GM21423 (cell line): Measurements from ENCODE around the gene TLL2.

Experiments
- ATAC-seq: cut with Tn5 transposase; IDR thresholded peaks from one replicate; pipeline ENCODE4 v1.9.1; 2021; ENCODE audit warnings: mild to moderate bottlenecking, moderate library complexity; ENCODE audit not compliant: unreplicated experiment

The TLL2 gene

DNA sequence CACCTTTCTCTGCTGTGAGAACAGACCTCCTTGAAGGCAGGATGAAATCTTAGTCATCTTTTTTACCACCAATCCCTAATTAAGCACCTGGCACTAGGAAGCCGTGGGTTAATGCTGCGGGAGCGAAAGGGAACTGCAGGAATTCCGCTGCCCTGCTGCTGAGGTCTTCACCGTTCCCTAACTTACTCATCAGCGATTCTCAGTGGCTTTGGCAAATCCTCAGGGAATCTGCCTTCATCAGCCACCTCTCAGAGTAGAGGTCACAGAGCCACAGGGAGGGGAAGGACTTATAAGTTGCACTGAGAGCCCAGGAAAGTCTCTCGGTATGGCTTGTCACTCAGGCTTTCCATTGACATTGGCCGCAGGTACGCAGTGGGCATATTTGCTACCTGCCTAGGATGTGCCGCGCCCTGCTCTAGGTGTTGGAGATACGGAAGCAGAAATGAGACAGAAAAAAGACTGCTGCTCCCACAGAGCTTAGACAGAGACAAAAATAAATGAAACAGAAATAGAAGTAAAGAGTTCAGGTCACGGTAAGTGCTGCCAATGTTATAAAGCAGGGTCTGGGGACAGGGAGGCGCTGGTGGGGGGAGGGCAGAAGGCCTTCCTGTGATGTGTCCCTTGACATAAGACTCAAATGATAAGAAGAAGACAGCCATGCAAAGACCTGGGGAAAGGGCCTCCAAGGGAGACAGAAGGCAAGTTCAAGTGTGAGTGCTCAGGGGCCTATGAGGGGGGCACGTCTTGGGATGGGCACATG lies 82.3 kb downstream of the TLL2 start:
- ATAC-seq, result no peak

DNA sequence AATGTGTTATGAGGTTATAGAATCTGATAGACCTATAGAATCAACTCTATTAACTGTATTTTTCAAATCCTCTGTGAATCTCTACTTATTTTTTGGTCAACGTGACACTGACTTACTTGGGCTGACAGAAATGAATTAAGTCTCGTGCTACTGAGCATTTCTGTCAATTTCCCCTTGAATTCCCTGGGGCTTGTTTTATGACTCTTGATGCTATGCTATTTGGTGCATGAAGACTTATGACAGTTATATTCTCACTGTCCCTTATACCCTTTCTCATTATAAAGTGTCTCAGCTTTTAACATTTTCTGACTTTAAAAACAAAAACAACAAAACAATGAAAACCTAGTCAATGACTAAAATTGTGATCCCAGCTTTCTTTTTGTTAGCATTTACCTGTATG lies 86.4 kb downstream of the TLL2 start:
- no peak for ATAC-seq

DNA sequence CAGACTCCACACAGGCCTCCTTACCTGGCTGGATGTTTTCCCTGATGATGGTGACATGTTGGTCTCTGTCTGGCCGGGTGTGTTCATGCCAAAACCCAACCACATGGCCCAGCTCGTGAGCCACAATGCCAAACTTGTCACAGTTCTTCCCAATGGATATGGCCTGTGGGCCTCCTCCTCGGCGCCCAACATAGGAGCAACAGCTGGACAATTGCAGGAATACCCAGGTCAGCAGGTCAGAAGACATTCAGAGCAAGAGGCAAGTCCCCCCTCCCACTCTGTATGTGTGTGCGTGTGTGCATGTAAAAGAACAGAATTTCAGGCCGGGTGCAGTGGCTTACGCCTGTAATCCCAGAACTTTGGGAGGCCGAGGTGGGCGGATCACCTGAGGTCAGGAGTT lies 91.2 kb downstream of the TLL2 start:
- no peak for ATAC-seq

DNA sequence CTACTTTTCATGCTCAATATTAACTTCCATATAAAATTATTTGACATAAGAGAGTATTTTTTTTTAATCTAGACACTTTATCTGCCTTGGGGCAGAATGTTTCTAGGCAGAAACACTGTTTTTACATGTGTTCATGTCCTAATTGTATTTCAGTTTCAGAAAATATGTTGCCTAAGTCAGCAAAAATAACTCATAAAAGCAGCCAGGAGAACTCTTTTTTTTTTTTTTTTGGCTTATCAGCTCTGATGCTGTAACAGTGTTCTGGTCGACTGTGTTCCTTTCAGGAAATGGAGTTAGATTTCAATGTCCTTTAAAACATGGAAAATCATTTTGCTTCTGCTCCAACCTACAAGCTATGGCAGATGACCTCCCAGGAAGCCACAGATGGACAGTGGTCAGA lies 91.7 kb downstream of the TLL2 start:
- no peak for ATAC-seq

DNA sequence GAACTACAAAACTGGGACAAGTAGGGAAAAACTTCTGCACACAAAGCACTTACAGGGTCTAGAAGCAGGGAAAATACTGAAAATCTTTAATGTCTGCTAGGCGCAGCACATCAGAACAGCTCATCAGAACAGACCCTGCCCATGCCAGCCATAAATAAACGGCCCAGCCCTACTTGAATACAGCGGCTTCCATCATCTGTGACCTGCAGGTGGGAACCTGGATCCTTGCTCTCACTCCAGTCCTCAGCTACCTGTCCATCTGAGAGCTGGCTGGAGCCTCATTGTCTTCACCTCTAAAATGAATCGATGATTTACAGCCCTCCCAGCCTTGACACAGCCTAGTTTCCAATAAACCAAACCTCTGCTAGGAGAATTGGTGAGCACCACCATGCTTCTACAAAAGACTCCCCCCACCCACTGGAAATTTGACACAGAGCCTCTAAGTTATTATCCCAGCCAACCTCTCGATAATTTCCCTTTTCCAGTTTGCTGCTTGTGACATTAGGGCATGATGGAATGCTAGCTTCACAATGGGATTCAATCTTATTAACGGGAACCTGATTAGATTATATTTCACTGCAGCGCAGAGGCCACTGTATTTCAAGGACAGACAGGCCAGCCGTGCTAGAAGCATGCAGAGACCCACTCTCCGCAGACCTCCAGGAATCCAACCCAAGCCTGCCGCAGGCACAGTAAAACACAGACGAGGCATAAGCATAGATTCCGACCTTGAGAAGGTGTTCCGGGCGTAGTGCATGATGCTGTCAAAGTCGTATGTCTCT lies 93.3 kb downstream of the TLL2 start:
- no peak for ATAC-seq

DNA sequence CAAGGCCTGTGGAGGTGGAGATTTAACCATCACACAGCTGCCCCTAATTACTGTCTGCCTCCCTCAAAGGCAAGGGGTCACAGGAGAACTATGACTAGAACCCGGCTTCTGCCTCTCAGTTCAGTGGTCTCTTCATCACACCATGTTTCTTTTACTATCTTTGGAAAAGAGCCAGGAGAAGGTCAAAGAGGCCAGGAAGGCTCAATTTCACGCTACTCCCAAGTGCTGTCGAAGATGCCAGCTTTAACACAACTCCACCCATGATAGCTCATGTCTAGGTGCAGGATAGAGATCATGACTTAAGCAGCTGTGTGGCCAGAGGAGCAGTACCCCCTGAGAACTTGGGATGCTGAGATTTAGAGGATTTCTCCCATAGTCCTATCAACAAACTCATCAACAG lies 94.4 kb downstream of the TLL2 start:
- ATAC-seq, result no peak

DNA sequence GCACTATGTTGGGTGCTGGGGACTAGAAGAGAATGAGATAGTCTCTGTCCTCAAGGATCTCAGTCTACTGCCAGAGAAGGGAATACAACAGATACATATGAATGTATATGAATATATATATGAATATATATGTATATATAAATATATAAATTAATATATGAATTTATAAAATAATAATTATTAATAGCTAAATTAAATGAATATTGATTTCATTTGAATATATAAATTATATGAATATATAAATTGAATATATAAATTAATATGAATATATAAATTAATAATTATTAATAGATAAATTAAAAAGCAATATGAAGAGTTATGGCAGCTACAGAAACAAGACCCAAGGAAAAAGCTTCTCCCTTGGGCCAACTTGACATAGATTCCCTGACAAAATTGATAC lies 95.1 kb downstream of the TLL2 start:
- ATAC-seq, result no peak

DNA sequence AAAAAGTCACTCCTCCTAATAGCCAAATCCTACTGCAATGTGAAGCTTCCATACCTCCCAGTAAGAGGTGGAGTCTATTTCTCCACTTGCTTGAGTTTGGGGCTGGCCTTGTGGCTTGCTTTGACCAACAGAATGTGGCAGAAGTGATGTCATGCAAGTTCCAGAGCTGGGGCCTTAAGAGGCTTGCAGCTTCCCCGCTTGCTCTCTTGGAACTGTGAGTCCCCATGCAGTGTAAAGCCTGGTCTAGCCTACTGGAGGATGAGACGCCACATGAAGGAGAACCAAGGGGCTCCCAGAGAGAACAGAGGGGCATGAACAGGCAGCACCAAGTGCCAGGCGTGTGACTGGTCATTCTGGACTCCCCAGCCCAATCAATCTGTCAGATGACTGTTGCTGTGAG lies 96.3 kb downstream of the TLL2 start:
- no peak for ATAC-seq

DNA sequence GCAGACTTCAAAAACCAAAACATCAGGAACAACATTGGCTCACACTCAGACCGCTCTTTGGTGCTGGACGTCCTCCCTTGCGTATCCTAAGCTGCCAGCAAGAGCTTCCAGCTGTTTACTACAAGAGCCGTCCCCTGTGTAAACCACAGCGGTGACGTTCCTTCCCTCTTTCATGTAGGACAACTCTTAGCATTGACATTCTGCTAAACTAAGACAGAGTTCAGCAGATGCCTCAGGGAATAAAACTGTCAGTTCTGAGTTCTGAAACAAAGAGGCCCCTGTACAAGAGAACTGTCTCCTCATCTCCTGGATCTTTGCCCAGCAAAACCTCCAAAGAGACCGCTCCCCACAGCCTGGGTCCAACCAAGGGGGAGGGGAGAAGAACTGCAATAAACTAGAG lies 97.1 kb downstream of the TLL2 start:
- no peak for ATAC-seq

DNA sequence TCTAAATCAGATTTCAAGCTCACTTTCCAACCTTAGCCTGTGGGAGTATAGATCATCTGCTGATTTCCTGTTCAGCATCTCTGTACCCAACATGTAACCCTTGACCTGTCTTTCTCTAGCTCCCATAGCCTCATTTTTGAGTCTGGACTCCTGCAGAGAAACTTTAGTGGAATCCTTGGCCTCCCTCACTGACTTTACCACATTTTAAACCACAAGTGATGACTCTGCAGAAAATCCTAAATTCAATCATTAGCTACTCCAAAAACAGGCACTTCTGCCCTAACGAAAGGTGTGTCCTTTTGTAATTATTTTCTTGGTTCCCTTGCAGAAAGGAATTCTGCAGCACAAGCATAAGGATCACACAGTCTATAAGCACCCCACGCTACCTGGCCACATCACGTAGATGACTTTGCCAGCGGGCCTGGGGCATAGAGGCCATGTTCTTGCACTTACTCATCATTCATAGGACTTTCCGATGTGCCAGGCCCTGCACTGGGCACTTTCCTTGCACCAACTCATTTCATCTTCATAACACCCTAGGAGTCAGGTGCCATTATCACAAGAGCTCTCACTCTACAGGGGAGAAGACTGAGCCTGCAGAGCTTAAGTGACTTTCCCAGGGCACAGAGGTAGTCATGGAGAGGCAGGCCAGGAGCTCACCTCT lies 97.7 kb downstream of the TLL2 start:
- no peak for ATAC-seq

DNA sequence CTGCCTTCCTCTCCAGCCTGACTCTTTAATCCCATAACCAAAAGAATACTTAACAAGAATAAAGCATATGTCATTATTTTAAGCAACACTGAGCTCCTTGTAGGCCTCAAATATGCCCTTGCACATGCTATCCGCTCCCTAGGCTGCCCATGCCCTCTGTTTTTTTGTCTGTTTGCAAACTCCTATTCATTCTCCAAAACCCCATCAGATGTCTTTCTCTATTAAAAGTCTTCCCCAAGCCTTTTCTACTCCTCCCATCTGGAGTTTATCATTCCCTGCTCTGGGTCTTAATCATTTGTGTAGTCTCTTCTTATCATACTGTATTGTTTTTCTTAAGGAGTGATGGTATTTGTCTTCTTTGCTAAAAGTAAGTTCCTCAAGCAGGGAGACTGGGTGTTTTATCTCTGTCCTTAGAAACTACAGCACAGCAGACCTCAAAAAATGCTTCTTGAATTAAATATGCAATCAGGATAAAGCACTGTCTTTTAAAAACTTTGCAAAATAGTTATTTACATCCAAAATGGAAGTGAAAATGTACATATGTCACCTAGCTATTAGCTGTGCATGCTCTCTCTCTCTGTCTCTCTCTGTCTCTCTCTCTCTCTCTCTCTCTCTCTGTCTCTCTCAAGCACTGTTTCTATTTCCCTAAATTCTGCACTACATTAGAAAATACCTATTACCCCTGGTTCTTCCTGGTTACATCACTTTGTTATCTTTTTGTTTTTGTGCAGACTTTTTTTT lies 98.4 kb downstream of the TLL2 start:
- ATAC-seq, result no peak

DNA sequence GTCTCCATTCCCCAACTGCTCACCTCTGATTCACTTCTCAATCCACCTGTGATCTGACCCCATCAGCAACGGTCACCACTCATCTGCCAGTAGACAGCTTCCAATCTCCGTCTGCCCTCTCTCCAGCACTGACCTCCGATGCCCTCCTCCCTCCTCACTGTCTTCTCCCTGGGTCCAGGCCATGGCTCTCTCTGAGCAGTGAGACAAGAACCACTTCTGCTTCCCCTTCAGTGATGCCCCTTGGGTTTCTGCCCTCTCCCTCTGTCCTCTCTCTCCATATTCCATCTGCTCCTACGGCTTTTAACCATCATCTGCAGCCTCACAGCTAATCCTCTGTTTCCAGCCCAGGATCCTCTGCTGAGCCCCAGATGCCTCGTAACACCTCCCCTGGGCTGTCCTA lies 99.4 kb downstream of the TLL2 start:
- no peak for ATAC-seq

DNA sequence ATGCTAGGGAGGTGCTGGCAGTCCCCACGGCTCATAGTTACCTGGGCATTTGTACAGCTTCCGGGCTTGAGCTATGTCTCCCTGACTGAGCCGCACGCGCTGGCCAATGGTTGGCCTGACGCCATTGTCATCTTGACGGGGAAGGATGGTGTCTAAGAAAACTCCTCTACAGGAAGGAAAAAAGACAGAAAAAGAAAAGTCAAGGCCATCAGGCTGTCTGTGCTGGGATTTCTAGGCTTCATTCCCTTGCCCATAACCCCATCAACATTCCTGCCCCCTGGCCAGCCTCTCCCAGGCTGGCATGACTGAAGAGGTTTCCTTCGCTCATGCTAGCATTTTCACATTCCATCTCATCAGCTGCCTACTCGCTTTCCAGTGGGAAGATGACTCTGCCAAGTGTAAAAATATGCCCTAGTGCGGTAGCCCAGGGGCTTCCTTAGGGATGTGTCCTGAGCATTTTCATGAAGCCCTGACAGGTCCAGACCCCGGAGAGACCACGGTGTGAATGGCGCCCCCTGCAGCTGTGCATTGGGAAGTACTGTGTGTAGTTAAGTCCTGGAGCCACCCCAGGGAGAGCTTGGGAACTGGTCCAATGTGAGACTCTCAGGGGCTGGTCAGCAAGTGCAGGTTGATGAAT lies 100.5 kb downstream of the TLL2 start:
- no peak for ATAC-seq

DNA sequence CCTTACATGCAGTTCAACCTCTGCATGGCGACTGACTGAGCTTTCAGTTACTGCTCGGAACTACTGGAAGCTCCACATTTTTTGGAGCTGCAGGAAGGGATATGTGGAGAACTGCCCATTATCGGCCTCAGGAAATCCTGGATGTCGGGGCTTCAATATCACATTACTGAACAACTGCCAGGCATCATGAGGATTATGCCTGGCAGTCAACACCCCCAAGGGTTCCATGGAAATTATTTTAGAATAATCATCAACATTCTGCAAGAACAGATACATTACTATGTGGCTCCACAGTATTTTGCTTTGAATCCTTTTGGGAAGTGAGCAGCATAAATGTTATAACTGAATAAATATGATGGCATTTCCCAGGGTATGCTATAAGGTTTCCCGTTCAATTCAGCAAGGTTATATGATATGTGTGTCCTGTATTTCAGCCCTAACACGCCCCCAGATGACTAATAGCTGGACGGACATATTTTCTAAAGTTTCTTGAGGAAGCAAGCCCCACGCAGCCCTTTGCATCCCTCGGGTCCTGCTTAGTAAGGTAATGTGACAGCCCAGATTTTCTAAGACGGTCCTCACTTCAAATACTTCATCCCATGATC lies 101.9 kb downstream of the TLL2 start:
- ATAC-seq, result no peak

DNA sequence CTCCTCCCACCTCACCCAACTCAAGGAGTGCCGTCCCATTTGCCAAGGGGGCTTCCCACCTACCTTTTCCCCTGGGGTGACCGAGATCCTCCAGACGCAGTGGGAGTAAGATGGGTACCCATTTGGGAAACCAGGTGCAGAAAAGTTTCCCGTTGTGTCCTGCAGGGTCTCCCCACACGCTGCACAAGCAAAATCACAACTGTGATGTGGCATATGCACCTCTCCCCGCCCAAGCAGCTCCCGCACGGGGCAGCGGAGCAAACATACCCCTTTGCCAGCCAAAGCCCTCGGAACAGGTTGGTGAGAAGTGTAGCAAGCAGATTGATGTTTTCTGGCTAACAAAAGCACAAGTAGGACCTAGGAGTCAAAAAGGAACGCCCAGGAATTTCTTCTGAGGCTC lies 103.4 kb downstream of the TLL2 start:
- ATAC-seq, result no peak

DNA sequence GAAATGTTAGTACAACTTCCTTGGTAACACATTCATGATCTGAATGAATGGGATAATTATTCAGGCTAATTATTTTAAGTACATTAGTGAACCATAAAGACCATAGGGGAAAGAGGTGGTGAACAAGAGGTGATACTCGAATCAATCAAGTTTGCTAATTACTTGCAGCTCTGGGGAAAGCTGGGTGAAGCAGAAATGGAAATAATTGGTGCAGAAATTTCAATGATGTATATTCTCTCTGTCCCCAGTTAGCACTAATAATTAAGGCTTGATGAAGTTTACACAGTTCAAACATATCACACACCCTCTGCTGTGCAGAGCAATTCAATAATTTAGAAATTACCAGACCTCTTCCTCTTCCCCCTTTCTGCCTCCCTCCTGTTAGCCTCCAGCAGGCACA lies 105.5 kb downstream of the TLL2 start:
- no peak for ATAC-seq

DNA sequence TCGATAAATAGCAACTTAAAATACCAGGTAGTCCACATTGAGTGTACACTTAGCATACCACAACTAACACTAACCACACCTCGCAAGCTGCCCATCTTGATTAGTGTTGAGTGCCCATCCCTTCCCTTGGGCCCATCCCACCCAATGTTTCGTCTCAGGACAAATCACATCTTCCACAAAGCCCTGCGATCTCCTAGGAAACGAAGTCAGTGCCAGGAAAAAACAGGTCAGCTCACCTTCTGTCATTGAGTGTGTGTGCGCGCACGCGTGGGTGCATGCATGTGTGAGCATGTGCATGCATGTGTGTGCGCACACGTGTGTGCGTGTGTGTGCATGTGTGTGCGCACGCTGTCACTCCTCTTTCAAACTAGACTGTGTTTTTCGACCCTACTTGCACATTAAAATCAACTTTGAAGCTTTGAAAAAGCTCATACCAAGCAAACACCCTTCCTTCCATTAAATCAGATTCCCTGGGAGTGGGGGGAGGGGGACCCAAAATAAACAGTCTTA lies 106.1 kb downstream of the TLL2 start:
- no peak for ATAC-seq

DNA sequence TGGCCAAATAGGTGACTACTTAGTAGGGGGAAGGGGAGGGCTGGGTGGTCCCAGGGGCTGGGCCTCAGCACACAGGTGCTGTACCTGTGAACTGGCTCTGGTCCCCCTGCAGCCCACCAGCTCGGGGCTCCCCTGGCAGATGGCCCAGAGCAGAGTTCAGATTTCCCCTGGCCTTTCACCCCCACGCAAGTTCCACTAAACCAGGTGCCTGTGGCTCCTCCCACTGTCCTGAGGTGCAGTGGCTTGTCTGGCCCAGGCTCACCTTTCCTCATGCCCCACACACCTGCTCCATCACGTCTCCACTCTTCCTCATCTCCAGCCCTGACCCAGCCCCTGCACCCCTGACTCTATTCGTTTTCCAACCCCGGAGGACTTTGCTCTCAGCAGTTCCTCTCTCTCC lies 107.6 kb downstream of the TLL2 start:
- ATAC-seq, result no peak

DNA sequence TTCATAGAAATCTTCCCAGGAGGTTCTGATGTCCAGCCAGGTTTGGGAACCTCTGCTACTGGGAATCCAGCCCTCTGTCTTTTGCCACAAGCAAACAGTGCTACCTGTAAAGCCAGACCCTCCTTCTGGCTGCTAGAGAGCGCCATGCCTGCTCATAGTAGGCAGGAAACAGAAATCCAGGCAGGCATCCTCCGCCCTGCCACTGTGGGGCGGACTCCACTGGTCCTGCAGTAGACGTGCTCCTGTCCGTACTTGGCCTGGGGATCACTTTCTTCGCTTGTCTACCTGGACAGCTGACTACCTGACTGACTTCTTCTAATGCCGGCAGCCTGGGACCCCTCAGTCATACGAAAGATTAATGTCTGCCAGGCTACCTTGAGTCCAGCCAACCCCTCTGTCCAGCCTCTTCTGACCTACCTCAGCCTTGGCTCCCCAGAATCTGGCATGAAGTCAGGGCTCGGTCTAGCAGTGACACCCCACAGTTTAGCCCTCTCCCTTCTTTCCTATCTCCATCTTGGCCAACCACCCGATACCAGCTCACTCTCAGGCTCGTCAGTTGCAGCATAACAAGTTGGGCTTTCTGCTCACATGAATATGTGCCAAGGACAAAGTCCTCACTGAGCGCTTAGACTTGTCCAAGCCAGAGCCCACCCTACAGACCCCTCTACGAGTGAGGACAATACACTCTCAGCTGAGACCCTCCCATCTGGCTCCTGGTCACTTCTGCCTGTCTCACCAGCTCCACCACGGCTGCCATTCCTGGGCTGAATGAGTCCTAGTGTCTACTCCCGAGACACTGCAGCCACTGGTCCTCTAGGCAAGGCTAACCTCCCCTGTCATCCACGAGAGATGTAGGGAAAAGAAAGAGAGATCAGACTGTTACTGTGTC lies 111.1 kb downstream of the TLL2 start:
- no peak for ATAC-seq
